ENCODE data around the gene CHORDC1. TPM values are rescaled to one million over a fixed set of nuclear protein-coding genes. Genes with fewer than 3 reads are reported as not detected.

CHORDC1 gene
- total and polyA plus RNA-seq, 2 of the 13 experiments (the other 11 are each of a cell fraction or from before 2014, with no cell fraction given) = 19.1 to 73.5 TPM

DNA sequence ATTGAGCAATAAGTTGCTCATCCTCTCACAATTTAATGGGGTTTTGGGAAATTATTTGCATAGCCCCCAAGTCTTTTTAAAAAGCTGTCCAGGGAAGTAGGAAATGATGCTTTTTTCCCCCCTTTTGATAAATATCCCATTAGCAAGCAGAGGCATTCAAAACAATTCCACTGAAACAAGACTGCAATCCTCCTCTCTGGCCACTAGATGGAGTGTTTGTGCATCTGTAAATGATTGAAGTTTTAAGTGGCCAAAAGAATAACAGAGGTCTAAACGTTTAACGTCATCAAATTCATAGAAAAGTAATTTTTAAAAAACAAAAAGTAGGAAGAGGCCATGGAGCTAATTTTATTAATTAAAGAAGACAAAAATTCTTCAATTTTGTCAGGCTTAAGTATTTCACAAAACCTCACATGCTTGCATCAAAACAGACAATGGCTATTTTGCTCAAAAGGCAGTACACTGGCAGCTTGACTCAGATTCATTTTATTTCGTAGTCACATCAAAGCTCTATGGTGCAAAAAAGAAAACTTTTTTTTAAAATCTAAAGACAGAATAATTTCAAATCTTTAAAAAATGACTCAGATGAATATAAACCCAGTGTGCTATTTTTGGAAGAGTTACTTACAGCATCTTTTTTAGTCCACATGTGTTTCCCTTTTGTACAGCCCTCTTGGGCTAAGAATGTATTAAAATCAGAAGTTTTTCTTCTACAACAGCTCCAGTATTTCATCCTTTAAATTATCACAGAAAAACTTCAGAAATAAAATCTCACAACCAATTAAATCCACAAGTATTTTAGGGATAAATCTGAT is 17.8 kb downstream of the CHORDC1 start:
- Histone ChIP-seq H3K9me3 (ENCODE audit: low read length) (no peaks in the 10 kb centered on the region), H4K20me1 (ENCODE audit: insufficient read depth, low read length) (no peaks in the 10 kb centered on the region), H3K9ac (ENCODE audit: insufficient read depth, low read depth, low read length) (no peak overlapping the region), H3K27me3 (ENCODE audit: control insufficient read depth in 1 of 2, insufficient read depth in 2 of 2, low read length in 2 of 2) (no peaks in the 10 kb centered on the region), H3K79me2 (ENCODE audit: insufficient read depth, low read length) (peaks cover 2% of the 10 kb centered on the region), H3K4me2 (ENCODE audit: low read depth, low read length) (no peak overlapping the region), H2AFZ (ENCODE audit: low read length) (no peak overlapping the region), H3K36me3 (replicated peaks in 1 of 2; ENCODE audit: control insufficient read depth in 1 of 2, insufficient read depth in 2 of 2, low read length in 2 of 2) (peaks cover 6 to 27% of the 10 kb centered on the region in 2 experiments), H3K27ac (ENCODE audit: extremely low read length, insufficient read depth, low read length) (no peak overlapping the region), H3K4me3 (replicated peaks in 1 of 3; ENCODE audit: insufficient read depth in 1 of 3, low read depth in 2 of 3, low read length in 3 of 3) (no peak overlapping the region), H3K4me1 (ENCODE audit: insufficient read depth, low read length) (no peaks in the 10 kb centered on the region)
- ChIA-PET POLR2A (no interaction called here), CTCF (ENCODE audit: low intra/inter-chr PET ratio, low total read pairs) (interaction anchor here (1.3 kb wide), 1 partner anchor 82 kb away, joined by 3 read pairs; no protein-coding TSS in a partner anchor)
- peak; percentile 74 for FAIRE-seq
- ATAC-seq = peak; percentile 43; the same call in 1 of the 3 replicates
- TF ChIP-seq HNRNPUL1 (IDR thresholded peaks at IDR 0.05; ENCODE audit: low read depth, low read length) = peak; percentile 66; the same call in 1 of the 2 replicates
- TF ChIP-seq ATRX (CRISPR knock-in tag; IDR thresholded peaks at IDR 0.05; ENCODE audit: borderline replicate concordance) = no peak
- TF ChIP-seq EP300 (IDR thresholded peaks at IDR 0.05; ENCODE audit: low read depth in 2 of 2, low read length in 2 of 2) = no peak
- no peak for TF ChIP-seq EP300 (CRISPR knock-in tag; IDR thresholded peaks at IDR 0.05; ENCODE audit: borderline replicate concordance)
- TF ChIP-seq, protein P1, sequence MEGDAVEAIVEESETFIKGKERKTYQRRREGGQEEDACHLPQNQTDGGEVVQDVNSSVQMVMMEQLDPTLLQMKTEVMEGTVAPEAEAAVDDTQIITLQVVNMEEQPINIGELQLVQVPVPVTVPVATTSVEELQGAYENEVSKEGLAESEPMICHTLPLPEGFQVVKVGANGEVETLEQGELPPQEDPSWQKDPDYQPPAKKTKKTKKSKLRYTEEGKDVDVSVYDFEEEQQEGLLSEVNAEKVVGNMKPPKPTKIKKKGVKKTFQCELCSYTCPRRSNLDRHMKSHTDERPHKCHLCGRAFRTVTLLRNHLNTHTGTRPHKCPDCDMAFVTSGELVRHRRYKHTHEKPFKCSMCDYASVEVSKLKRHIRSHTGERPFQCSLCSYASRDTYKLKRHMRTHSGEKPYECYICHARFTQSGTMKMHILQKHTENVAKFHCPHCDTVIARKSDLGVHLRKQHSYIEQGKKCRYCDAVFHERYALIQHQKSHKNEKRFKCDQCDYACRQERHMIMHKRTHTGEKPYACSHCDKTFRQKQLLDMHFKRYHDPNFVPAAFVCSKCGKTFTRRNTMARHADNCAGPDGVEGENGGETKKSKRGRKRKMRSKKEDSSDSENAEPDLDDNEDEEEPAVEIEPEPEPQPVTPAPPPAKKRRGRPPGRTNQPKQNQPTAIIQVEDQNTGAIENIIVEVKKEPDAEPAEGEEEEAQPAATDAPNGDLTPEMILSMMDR (CRISPR knock-in tag; IDR thresholded peaks at IDR 0.05) = peak; percentile 69
- TF ChIP-seq RAD21 (CRISPR knock-in tag; IDR thresholded peaks at IDR 0.05) = 0 out of 2 replicates have a peak, but pooled peaks have one; percentile 15
- TF ChIP-seq, protein P2, sequence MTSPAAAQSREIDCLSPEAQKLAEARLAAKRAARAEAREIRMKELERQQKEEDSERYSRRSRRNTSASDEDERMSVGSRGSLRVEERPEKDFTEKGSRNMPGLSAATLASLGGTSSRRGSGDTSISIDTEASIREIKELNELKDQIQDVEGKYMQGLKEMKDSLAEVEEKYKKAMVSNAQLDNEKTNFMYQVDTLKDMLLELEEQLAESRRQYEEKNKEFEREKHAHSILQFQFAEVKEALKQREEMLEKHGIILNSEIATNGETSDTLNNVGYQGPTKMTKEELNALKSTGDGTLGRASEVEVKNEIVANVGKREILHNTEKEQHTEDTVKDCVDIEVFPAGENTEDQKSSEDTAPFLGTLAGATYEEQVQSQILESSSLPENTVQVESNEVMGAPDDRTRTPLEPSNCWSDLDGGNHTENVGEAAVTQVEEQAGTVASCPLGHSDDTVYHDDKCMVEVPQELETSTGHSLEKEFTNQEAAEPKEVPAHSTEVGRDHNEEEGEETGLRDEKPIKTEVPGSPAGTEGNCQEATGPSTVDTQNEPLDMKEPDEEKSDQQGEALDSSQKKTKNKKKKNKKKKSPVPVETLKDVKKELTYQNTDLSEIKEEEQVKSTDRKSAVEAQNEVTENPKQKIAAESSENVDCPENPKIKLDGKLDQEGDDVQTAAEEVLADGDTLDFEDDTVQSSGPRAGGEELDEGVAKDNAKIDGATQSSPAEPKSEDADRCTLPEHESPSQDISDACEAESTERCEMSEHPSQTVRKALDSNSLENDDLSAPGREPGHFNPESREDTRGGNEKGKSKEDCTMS (CRISPR knock-in tag; conservative IDR thresholded peaks at IDR 0.05) = no peak
- TF ChIP-seq STAG1 (CRISPR knock-in tag; IDR thresholded peaks at IDR 0.05) = peak; percentile 48
- TF ChIP-seq EZH2 (conservative IDR thresholded peaks at IDR 0.05; ENCODE audit: low read depth, low read length) = no peak
- TF ChIP-seq SMC3 (IDR thresholded peaks at IDR 0.05; ENCODE audit: low read length) = peak; percentile 56
- TF ChIP-seq FUBP1 (CRISPR knock-in tag; IDR thresholded peaks at IDR 0.05; ENCODE audit: borderline replicate concordance) = no peak
- TF ChIP-seq REST (IDR thresholded peaks at IDR 0.05; ENCODE audit: borderline replicate concordance in 1 of 2, low read depth in 1 of 2, low read length in 2 of 2) = no peak
- intact Hi-C loops (cut with micrococcal nuclease; ENCODE audit: unreplicated experiment) (no loop called here), in situ Hi-C loops (cut with HindIII; ENCODE audit: extremely low pct_ligation_motif_present, low pct_unique_long_range_greater_than_20kb) (no loop called here)
- peak; percentile 66 for DNase-seq (ENCODE audit: low spot score)
- BruUV-seq (replicated peaks) = no TSS peak
- WGBS (ENCODE audit: low lambda C conversion rate) = 38% methylated on average over 3 of the region's 3 CpGs
